SK-N-MC (cell line): Measurements from ENCODE around the gene HNRNPM.
A peak's percentile ranks its signal among the peaks of the same experiment; 100 is the strongest.
"Not testable (repeated sequence)": the region's sequence is repeated elsewhere in the genome, so short reads cannot be mapped to it uniquely, and the experiment has no call there.

Source experiments
- DNase-seq: peaks from one replicate; pipeline ENCODE4 v3.0.0-alpha.2; 2011; ENCODE audit warnings: low read depth, low spot score
- H3K27ac ChIP-seq: fragments of 200-600 bp; sonication (generic); 2 replicates; pipeline ENCODE4 v1.5.1; 2016; ENCODE audit warnings: mixed run types
- H3K36me3 ChIP-seq: fragments of 200-600 bp; sonication (generic); 2 replicates; pipeline ENCODE4 v1.6.1; 2017; ENCODE audit warnings: antibody characterized with exemption, low read length, mixed read lengths; ENCODE audit not compliant: insufficient read depth
- H3K4me3 ChIP-seq: fragments of 200-600 bp; sonication (generic); 2 replicates; pipeline ENCODE4 v1.5.1; 2016
- H3K9ac ChIP-seq: fragments of 200-600 bp; sonication (generic); 2 replicates; pipeline ENCODE4 v1.8.0; 2017; ENCODE audit warnings: mixed run types, mixed read lengths; ENCODE audit not compliant: insufficient read length
- H3K9me3 ChIP-seq: fragments of 200-600 bp; sonication (generic); 2 replicates; pipeline ENCODE4 v1.6.1; 2017; ENCODE audit warnings: low read depth, mild to moderate bottlenecking, antibody characterized with exemption, low read length, moderate library complexity, mixed read lengths
- EZH2 ChIP-seq: fragments of 200-600 bp; sonication (generic); IDR thresholded peaks from one replicate; pipeline ENCODE4 v1.6.1; 2017; ENCODE audit warnings: antibody characterized with exemption
- FOXP2 ChIP-seq: optimal IDR thresholded peaks from 2 replicates; pipeline ENCODE3; 2011; ENCODE audit warnings: mild to moderate bottlenecking, moderate library complexity; ENCODE audit not compliant: insufficient read depth; ENCODE audit errors: extremely low read length, control extremely low read depth
- POLR2AphosphoS5 ChIP-seq: IDR thresholded peaks from 2 replicates; pipeline ENCODE4 v1.6.1; 2012; ENCODE audit warnings: mild to moderate bottlenecking, low read depth, low read length, borderline replicate concordance

The HNRNPM gene

GRCh38 chr19:8401981-8402411 lies 42.8 kb upstream of the HNRNPM start:
- Histone ChIP-seq H3K36me3 (peaks cover 3% of the 10 kb centered on the region; the same call in 1 of the 2 replicates), H3K4me3 (no peak overlapping the region), H3K9me3 (no peaks in the 10 kb centered on the region), H3K27ac (no peak overlapping the region), H3K9ac (no peak overlapping the region)
- TF ChIP-seq POLR2AphosphoS5: no peak
- TF ChIP-seq FOXP2: no peak
- no peak for TF ChIP-seq EZH2
- DNase-seq: no peak

DNA sequence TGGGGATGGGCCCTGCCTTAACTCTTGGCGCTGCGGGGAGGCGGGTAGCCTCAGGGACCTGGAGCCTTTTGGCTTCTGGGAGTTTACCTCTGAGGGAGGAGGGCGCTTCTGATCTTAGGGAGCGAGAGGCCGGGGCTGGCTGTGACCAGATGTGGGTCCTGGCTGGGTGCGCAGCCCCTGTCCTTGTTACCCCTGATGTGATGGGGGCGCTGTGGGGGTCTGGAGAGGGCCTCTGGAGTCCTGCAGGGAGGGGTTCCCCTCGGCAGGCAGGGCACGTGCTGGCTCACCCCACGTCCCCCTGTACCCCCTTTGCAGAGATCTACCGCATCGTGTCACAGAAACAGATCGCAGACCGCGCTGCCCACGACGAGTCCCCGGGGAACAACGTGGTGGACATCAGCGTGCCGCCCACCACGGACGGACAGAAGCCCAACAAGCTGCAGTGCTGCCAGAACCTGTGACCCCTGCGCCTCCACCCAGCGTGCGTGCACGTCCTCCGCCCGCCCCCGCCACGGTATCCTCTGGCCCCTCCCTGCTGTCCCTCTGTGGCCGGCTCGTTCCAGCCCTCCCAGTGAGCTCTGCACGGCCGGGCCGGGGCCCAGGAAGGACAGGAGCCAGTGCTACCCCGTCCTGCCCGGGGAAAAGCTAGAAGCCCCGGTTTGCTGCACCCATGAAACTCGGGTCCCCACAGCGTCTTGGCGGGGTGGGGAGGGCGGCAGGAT lies 41.5 kb upstream of the HNRNPM start:
- Histone ChIP-seq H3K36me3 (peaks cover 3% of the 10 kb centered on the region; the same call in 1 of the 2 replicates), H3K27ac (no peak overlapping the region), H3K4me3 (no peak overlapping the region), H3K9me3 (no peaks in the 10 kb centered on the region), H3K9ac (no peak overlapping the region)
- DNase-seq: no peak
- TF ChIP-seq EZH2 (no peak), FOXP2 (no peak), POLR2AphosphoS5 (no peak)

DNA sequence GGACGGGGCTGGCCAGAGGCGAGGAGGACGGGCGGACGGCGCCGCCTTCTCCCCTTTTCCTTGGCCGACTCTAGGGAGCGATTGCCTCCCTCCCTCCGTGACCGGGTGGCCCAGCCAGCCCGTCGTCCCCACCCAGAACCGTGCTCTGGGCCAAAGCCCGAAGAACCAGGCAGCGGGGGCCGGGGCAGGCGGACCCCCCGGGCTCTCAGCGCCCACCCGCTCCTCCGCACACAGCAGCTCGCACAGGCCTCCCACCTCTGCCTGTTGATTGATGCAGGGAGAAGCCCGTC lies 41.0 kb upstream of the HNRNPM start:
- no peak for TF ChIP-seq EZH2
- no peak for TF ChIP-seq POLR2AphosphoS5
- no peak for TF ChIP-seq FOXP2
- Histone ChIP-seq H3K27ac (no peak overlapping the region), H3K4me3 (no peak overlapping the region), H3K36me3 (peaks cover 3% of the 10 kb centered on the region; the same call in 1 of the 2 replicates), H3K9ac (no peak overlapping the region), H3K9me3 (no peaks in the 10 kb centered on the region)
- DNase-seq: no peak

- no peak overlapping the region for H3K27ac ChIP-seq
- no peak for DNase-seq
- no peak overlapping the region for H3K4me3 ChIP-seq
- H3K9me3 ChIP-seq: no peaks in the 10 kb centered on the region
- H3K36me3 ChIP-seq: peaks cover 3% of the 10 kb centered on the region; the same call in 1 of the 2 replicates
- TF ChIP-seq POLR2AphosphoS5 (no peak), FOXP2 (no peak), EZH2 (no peak)
- H3K9ac ChIP-seq: no peak overlapping the region
Measured at GRCh38 chr19:8404391-8405151, 40.2 kb upstream of the HNRNPM start.

GRCh38 chr19:8410718-8411117 lies 34.1 kb upstream of the HNRNPM start:
- not testable (repeated sequence) for DNase-seq, H3K4me3 ChIP-seq, H3K27ac ChIP-seq, H3K9ac ChIP-seq, H3K9me3 ChIP-seq, H3K36me3 ChIP-seq

DNA sequence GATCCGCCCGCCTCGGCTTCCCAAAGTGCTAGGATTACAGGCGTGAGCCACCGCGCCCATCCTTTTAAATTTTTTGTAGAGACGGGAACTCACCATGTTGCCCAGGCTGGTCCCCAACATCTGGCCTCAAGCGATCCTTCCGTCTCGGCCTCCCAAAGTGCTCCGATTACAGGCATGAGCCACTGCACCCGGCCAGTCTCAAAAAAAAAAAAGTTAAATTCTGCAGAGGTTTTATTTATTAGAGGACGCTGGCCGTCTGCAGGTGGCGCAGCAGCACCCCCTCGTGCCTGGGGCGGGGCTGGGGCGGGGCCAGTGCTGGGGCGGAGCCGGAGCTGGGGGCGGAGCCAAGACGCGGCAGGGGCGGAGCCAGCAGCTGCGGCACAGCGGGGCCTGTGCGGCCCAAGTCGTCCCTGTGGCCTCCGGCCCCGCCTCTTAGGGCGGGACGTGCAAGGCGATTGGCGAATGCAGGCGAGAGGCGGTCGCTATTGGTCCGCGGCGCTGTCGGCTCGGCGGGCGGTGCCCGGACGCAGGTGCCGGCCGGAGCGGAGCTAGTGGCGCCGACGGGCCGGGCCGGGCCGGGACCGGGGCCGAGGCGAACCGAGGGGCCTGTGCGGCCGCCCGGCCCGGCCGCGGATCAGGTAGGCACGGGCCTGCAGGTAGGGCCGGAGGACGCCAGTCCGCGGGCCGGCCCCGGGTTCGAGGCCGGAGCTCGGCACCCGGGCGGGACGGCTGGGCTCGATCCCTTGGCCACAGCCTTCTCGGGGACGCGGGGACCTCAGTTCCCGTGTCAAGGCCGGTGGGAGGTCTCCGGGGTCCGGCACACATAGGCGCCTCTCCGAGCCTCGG lies 31.8 kb upstream of the HNRNPM start, which contains the start of gene MARCHF2:
TSS of gene MARCHF2 (plus strand) at position 523 of the 846 bp plus-strand sequence. CDS start 8,536 bp downstream, outside the sequence.
- TF ChIP-seq EZH2 (no peak), FOXP2 (no peak), POLR2AphosphoS5 (no peak)
- Histone ChIP-seq H3K9me3 (no peaks in the 10 kb centered on the region), H3K4me3 (peak within 1 kb of the TSS; percentile 82), H3K9ac (peak within 1 kb of the TSS; percentile 67), H3K27ac (no peak within 1 kb of the TSS), H3K36me3 (no peaks in the 10 kb centered on the region)
- DNase-seq: no peak

DNA sequence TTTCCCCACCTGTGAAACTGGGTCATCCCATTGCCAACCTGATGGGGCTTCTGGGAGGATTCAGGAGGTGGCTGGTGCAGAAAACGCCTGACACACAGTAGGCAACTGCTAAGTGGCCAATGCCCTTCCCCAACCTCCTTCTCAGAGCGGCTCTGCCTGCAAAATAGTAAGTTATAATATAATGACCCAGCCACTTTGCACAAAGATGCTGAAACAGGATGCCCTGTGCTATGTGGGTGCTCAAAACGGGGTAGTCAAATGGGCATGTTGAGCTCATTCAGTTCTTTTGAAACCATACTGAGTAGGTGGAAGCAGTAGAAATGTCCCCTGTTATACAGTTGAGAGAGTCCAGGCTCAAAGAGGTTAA lies 31.2 kb upstream of the HNRNPM start:
- TF ChIP-seq POLR2AphosphoS5: no peak
- no peak for TF ChIP-seq FOXP2
- no peak for TF ChIP-seq EZH2
- no peak for DNase-seq
- Histone ChIP-seq H3K36me3 (no peaks in the 10 kb centered on the region), H3K9ac (peak overlapping the region; percentile 67), H3K4me3 (peak overlapping the region; percentile 82), H3K9me3 (no peaks in the 10 kb centered on the region), H3K27ac (no peak overlapping the region)

- Histone ChIP-seq H3K9me3 (no peaks in the 10 kb centered on the region), H3K27ac (no peak overlapping the region), H3K36me3 (no peaks in the 10 kb centered on the region), H3K4me3 (no peak overlapping the region), H3K9ac (no peak overlapping the region)
- no peak for TF ChIP-seq FOXP2
- TF ChIP-seq POLR2AphosphoS5: no peak
- TF ChIP-seq EZH2: no peak
- no peak for DNase-seq
Measured at GRCh38 chr19:8416796-8417195, 28.0 kb upstream of the HNRNPM start.
